C4-2B (cell line): ENCODE data around the gene GGA3.

Source experiments
- ZFX ChIP-seq: fragments of 450-650 bp; IDR thresholded peaks from 2 replicates; pipeline ENCODE4 v1.6.1; 2017
- TF ChIP-seq, protein P1 (sequence below): fragments of 450-650 bp; conservative IDR thresholded peaks from 2 replicates; pipeline ENCODE4 v1.5.1; 2017; ENCODE audit warnings: mild to moderate bottlenecking

- TF ChIP-seq, protein P1, sequence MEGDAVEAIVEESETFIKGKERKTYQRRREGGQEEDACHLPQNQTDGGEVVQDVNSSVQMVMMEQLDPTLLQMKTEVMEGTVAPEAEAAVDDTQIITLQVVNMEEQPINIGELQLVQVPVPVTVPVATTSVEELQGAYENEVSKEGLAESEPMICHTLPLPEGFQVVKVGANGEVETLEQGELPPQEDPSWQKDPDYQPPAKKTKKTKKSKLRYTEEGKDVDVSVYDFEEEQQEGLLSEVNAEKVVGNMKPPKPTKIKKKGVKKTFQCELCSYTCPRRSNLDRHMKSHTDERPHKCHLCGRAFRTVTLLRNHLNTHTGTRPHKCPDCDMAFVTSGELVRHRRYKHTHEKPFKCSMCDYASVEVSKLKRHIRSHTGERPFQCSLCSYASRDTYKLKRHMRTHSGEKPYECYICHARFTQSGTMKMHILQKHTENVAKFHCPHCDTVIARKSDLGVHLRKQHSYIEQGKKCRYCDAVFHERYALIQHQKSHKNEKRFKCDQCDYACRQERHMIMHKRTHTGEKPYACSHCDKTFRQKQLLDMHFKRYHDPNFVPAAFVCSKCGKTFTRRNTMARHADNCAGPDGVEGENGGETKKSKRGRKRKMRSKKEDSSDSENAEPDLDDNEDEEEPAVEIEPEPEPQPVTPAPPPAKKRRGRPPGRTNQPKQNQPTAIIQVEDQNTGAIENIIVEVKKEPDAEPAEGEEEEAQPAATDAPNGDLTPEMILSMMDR: no peak
- no peak for TF ChIP-seq ZFX
Observed at GRCh38 chr17:75285123-75285522, 23.7 kb upstream of the GGA3 start.
